GM21717 (cell line): ENCODE data around the gene SMG5.

Experiments used
- ATAC-seq: cut with Tn5 transposase; IDR thresholded peaks from one replicate; pipeline ENCODE4 v1.9.1; 2021; ENCODE audit warnings: mild to moderate bottlenecking, moderate library complexity; ENCODE audit not compliant: unreplicated experiment

The SMG5 gene

DNA sequence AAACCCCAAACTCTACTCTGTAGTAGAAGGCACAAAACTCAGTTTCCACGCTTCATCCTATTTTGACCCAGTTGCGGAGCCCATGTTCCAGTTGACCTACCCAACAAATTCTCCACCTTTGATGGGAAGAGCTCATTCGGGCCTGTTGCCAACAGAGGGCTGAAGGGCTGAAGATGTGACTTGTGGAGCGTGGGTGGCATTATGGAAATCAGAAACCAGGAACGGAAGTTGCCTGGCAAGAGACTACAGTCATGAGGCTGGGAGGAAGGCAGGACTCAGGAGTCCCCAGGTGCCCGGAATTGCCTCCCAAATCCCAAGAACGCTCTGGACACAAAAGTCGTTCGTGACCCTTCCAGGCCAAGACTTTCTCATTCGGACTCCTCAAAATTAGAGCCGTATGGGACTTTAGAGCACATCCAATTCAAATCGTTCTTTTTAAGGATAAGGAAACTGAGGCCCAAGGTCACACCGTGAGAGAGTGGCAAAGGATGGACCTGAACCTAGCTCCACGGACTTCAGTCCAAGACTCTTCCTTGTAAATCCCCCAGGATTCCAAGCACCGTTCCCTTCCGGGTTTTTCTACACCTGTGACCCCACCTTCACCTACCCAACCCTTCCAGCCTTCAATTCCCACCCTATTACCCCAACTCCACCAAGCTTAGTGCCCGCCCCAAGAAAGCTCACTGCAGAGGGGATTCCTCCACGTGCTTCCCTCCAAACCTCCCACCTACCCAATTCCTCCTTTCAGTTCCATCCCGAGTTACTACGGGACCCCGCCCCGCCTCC lies 739 bp downstream of the SMG5 start:
- no peak for ATAC-seq

DNA sequence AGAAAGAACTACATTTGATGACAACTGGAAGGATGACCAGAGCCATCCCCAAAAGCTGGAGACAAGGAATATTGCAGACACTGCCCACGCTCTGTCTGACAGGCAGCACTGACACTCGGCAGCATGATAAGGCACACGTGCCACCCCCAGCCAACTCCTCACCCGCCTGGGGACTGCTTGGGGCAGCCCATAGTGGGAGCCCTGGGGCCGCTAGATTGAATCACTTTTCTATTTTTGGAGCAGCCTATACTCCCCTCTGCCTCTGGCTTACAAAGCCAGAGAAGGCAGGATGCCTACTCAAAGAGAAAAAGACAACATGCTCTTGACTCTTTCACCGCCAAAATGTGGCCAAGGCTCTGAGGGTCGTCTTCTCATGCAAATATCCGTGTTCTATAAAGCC lies 1.3 kb downstream of the SMG5 start:
- ATAC-seq, result peak; percentile 46

DNA sequence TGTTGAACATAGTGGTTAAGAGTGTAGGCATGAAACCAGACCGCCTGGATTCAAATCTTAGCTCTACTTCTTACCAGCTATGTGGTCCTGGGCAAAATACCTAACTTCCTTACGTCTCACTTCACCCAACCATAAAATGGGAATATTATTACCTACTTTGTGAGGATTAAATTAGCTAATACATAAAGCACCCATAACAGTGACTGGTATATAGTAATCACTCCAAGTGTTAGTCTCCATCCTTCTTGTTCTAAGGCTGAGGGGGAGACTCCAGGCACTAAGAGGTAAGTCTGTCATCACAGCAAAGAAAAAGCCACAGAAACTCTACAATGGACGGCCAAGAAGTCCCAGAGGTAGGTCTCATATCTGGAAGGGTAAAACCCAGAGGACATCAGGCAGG lies 2.8 kb downstream of the SMG5 start:
- ATAC-seq, result no peak

DNA sequence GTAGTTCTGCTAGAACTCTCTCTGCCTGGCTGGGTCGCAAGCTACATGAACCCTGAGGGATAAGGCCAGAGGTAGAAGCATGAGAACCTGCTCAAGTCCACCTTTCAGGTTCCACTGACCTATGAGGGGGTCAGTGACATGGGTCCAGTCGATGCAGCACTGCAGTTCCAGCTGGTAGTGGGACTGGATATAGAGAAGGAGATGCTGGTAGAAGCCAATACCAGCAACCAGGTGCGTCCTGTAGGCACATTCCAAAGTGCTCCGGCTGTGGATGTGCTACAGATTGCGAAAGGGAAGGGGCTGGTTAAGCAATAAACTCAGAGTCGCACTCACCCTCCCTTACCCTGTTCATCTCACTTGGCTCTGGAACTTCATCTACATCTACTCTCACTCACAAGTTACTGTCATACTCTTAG lies 5.7 kb downstream of the SMG5 start:
- ATAC-seq, result no peak

DNA sequence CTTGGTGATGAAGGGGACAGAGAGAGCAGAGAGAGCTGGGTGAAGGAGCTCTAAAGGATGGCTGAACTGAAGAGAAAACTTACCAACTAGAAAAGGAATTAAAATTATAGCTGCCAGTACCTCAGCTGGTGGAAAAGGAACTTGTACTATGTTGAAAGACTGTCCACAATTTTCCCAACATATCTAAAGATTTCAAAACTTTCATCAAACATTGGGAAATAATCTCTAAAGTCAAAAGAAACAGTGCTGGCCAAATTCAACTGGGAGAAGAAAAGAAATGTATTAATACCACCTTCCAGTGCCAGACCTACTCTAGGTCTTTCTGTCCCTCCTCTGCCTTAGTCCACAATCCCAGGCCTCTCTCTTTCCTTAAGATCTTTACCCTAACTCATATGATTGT lies 6.1 kb downstream of the SMG5 start:
- ATAC-seq, result no peak

DNA sequence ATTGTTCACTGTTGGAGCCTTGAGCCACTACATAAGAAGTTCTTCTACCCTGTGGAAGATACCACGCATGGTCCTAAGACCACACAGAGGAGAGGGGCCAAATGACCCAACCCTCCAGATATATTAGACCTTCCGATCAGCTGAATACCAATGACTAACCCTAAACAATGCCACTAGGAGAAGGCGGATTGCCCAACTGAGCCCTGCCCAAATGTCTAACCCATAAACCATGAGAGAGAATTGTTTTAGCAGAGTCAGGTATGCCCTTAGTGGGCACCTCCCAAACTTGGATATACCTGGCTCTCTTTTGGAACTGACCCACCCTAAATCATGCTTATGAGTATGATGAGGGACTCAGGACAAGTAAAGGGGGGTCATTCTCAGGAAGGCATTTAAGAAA lies 12.3 kb downstream of the SMG5 start:
- no peak for ATAC-seq

DNA sequence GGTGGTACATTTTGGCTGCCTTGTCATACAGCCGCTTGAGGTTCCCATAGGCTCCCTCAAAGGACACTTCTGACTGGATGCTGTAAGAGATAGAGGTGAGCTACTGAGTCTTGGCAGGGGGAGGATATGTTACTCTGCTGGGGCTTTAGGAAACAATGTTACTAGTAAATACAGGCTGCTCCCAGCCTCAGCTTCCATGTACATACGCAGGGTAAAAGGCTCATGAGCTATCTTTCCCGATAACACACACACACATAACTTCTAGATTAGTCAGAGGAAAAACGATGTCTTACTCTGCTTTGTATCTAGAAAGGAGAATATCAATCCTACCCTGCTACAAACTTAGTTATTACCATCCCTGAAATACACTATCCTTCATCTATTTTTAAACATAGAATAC lies 14.3 kb downstream of the SMG5 start:
- ATAC-seq, result no peak

DNA sequence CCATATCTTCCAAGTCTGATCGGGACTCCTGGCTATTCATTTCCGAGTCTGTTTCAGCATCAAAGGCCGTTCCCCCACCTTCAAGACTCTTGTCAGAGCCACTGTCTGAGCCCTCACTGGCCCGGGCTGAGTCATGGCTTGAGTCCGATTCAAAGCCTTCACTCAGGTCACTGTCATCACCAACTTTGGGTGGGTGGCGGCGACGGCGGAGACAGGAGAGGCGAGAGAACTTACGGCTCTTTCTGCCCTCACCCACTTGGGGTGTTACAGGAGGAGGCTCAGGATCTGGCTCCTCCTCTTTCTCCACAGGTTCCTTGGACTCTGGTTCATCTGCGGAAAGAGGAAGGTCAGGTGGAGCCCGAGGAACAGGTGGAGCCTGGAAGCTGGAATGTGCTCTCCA lies 16.6 kb downstream of the SMG5 start:
- no peak for ATAC-seq

DNA sequence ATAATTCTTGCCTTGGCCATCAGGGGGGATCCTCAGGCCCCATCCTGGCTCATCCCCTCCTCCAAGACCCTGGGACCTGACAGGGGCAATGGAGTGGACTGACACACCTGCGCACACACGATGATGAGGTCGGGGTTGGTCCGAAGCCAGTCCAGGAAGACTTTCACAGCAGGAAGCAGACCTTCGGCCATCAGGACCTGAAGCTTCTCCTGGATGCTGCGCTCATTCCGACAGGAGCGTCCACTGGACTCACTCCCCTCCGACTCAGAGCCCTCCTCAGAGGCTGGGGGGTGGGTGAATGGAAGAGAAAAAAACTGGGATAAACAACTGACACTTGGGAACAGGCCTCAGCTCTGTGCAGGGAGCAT lies 19.4 kb downstream of the SMG5 start:
- no peak for ATAC-seq

DNA sequence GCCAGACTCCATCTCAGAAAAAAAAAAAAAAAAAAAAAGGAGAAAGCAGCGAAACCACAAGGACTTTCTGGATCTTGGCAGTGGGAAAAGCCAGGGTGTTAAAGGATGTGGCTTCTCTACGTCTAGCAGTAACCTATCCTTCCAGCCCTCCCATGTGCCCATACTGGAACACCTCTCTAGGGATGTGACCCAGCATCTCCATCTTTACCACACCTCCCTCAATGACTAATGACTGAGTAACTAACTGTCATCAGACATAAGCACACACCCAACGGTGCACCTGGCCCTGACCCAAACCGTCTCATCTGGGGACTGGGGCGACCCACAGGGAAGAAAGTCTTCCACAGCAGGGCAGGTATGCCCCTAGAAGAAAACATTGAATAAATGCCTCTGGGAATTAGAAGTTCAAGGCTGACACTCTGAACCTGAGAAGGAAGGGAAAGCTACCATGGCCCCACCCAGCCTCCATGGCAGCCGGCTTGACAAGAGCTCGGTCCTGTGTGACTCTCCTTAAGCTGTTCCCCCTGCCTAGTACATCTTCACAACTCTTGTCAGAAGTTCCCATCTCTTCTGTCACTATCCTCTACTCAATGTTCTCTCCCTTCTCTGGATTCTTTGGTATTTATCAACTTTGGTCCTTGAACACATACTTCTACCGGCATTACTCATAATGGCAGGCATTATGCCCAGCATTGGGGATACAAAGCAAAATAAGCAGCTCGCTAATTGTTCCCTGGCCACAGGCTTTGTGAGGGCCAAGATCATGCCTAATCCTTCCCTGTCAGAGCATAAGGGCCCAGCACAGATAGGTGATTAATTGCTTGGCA lies 20.0 kb downstream of the SMG5 start:
- ATAC-seq, result no peak

DNA sequence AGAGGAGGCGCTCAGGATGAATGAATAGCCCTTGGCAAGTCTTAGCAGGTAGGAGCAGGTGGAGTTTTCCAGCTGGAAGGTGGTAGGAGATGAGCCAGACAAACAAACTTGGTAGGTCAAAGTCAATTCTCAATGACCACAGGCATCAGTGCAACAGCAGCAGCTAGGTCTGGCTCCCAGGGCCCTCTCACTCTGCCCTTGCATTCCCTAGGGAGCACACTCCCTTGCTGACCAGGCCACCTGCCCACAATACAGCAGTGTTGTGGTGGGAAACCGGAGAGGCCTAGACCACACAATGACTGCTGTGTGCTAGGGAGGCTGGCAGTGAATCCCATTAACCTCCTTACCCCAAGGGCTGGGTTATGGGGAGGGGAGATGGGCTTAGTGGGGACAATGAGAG lies 21.7 kb downstream of the SMG5 start:
- no peak for ATAC-seq

DNA sequence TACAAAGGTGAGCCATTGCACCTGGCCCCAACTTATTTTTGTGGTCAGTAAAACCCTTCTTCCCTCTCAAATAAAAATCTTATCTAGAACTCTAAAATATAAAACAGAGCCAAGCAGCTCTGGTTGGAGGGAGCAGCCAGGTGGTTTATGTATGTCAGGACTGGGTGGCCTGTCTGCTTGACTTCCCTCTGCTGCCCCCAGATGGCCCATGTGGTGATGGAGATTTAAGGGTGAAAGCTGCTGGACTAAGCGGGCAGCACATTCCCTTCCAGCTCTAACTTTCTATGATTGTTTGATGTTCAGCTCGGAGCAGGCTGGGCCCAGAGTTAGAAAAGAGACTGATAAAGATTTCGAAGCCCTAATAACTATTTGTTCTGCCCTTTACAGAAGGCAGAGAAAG lies 22.8 kb downstream of the SMG5 start:
- ATAC-seq, result no peak

DNA sequence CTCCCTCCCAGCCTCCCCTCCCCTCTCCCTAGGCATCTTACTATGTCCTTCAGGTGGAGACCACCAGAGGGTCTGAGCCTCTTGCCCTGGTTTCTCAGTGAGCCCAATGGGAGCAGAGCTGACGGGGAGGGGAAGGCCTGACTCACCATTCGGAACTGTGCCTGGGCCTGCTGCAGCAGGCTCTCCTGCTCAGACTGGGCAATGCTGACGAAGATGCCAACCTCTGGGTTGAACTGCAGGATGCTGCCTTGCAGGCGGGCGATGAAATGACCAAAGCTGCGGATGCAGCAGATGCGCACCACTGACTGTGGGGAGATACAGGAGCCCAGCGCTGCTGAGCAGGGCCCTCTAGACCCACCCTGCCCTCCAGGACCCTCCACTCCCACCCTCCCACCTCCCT lies 23.8 kb downstream of the SMG5 start:
- no peak for ATAC-seq

DNA sequence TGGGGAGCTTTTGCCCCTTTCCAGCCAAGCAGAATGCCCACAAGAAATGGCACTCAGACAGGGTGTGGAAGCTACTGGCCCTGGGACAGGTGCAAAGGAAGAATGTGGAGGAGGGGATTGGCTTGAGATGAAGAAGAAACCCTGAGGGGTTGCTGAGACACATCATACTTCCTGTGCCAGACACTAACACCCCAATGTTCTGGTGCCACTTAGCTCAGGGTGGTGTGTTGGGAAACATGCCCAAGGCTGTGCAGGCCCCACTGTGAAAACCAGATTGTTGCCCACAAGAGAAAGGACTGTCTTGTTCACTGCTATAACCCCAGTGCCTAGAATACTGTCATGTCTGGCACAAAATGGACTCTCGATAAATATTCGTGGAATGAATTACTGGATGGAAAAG lies 24.9 kb downstream of the SMG5 start:
- ATAC-seq, result no peak

DNA sequence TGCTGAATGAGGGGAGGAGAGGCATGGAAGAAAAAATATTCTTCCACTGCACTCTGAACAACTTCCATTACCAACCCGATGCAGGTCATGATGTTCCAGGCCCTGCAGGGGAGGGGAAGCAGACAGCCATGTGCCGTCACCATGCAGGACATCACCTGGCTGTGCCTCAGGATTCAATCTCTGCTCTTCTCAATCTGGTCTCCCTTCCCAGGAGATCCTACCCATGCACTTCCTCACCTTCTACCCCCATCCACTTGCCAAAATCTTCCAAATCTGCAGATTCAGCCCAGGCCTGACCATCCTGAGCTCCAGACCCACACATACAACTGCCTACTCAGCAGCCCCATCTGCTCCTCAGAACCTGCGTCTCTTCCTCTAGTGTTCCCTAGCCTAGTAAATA lies 29.0 kb downstream of the SMG5 start:
- ATAC-seq, result no peak

DNA sequence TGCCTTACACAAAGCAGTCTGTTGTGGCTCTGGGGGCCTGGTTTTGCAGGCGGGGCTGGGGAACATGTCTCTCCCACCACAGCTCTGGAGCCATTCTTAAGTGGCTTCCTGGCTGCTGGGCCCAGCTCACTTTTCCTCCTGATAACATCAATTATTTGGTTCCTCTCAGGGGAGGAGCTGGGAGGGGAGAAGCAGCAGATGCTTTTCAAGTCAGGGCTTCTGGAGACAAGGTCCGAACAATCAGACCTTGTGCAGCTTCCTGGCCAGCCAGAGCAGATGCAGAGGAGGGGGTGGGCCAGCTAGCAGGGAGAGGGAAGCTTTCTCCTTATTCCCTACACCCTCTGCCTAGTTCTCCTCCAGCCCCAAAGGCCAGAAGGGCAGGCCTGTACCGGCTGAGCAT lies 31.1 kb downstream of the SMG5 start:
- no peak for ATAC-seq

DNA sequence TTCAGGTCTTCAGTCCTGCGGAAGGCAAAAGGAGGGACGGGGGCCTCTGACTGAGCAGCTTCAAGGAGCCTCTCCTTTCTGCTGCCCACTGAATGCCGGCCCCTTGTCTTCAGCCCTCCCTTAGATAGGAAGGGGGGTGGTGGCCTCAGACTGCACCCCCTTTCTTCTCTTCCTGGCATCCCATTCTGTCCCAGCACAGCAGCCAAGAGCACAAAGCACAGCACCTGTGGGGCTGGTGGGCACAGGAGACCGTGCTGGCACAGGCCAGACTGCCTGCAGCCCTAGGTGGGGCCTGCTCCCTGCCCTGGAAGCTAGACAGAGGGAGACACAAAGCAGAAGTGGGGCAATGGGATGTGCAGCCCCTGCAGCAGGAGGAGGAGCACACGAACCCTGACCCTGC lies 33.0 kb downstream of the SMG5 start:
- no peak for ATAC-seq

DNA sequence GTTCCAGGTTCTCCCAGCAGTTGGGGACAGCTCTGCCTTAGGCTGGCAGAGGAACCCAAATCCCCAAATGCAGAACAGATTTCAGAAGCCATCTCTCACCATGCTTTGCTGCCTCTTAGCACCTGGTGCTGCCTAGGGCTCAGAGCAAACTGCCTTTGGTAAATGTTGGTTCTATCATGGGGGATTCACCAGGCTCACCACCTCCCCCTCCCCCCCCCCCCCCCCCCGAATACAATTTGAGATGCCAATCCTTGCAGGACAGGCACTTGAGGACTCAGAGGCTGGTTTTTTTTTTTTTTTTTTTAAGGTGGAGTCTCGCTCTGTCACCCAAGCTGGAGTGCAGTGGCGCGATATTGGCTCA lies 34.3 kb downstream of the SMG5 start:
- no peak for ATAC-seq

DNA sequence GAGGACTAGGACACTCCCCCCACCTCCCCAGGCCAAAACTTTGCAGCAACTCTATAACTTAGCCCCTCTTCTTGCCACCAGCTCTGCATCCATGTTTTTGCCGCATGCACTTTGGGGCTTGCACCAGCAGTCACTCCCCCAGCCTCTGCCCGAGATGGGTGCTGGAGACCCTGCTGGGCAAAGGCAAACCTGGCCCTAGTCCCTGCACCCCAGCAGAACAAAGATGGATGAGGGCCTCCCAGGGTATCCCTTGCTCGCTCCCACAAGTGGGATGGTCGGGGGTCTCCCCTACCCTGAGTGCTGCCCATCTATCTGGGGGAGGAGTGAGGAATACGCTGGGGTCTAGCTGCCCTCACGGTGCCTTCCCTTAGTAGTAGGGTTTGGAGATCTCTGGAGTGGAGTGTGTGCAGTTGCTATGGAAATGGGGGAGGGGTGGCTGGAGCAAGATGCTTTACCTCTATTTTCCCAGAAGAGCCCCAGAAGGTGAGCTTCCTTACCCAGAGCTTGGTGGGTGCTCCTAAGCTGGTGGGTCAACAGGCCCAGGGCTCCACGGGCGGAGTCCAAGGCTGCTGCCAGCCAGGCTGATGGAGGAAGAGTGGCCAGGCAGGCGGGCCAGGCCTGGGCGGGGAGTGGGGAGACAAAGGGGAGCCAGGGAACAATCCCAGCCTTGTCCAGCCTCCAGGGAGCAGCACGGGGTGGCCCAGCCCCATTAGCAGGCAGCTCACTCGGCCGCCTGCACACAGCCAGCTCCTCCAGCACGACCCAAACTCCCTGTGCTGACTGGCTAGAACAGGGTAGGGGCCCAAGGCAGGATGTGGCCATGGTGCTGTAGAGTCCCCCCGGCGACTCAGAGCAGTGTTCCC lies 34.9 kb downstream of the SMG5 start, which contains the start of gene PAQR6:
TSS of gene PAQR6 (minus strand) at position 597 of the 863 bp plus-strand sequence. CDS start 1,325 bp downstream, outside the sequence.
- no peak for ATAC-seq

DNA sequence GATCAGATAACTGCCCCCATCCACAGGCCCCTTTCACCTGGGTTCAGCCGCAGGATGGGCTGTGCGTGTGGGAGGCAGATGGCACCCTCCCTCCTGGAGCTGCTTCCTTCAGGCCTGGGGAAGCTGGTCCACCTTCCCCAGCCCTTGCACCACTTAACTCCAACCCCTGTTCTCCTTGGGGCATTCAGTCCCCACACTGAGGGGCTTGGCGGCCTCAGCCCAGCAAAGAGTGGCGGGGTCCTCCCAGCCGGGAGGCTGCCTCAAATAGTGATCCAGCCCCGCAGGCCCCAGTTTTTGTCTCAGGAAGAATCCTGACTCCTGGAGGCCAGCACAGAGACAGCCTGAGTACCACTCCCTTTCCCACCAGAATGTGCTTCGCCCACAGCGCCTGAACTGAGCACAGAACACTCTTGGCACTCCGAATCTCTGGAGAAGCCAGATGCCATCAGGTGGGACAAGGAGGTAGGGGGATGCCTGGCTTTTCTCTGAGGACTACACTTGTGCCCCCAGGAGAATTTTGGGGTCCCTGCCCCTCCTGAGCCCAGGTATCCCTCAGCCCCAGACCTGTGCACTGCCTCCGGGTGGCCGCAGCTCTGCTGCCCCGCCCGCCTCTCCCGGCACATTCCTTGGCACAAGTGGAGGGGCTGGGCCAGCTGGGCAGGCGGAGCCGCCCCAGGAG lies 35.7 kb downstream of the SMG5 start:
- no peak for ATAC-seq

DNA sequence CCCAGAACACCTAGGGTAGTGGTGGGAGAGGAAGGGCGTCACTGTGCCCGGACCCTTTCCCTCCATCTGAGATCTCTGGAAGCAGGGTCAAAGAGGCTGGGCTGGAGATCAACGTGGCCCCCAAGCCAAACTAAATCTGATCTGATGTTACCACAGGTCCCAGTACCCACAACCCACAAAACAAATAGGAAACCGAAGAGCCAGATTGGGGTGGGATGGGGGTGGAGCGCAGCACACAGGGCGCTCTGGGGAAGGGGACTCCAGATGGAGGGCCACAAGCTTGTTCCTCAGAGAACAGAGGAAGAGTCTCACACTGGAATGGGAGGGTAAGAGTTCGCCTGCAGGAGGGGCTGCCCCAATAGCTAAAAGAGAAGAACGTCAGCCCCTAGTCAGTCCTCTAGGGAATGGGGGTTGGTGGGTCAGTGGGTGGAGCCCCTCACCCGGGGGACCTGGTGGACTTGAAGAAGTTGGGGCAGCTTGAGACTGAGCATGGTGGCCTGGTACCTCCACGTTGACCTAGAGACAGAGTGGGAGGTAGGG lies 36.3 kb downstream of the SMG5 start:
- no peak for ATAC-seq
